COLO668 (cell line): ENCODE results near the gene TFF2.
A peak's percentile ranks its signal among the peaks of the same experiment; 100 is the strongest.

Experiments
- DNase-seq: peaks from one replicate; lab custom pipeline; 2025; ENCODE audit not compliant: unreplicated experiment; lab: John Stamatoyannopoulos, UW

TFF2 gene

DNA sequence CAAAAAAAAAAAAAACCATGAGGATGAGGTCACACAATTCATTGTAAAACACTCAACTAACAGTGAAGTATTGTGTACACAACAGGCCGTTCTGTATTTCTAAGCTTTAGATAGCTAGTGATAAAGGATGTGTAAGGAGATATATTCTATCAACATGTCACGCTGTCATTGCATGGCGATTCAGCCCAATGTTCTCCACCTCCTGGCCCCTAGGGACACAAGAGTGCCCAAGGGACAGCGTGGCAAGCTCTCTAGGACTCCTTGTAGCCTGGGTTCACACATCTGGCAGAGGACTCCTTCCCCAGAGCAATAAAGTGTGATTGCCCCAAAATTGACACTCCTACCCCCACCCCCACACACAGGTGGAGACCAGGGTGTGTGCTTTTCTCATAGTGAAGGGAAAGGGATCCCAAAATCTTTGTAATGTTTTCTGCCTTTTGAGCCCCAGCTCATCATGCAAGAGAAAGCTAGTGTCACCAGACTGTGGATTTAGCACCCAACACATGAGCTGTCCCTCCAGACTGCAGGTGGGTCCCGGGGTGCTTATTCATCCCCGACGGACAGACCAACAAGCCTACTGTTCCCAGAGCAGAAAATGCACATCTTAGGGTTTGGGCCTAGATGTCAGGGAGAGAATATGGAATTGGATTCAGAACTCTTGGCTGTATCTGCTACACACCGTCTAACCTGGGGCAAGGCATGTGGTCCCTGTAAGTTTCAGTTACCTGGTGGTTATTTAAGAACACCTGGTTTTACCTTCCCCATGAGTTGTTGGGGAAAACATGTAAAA is 33.6 kb upstream of the TFF2 start:
- peak; percentile 69 for DNase-seq

DNA sequence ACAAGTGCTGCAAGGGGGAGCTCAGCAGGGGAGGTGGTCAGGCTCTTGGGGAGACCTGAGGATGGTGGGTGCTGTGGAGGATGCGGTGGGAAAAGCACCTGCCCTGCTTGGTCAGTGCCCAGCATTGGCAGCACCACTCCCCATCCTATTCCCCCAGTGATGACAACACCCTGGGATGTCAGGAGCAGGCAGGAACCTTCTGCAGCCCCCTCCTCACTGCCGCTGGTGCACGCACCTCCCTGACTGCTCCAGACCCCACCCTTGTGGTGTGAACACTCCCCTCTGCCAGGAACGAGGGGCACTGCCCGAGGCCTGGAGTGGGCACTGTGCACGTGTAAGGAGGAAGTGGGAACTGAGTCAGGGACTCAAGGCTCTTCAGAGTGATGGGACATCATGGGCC is 32.5 kb upstream of the TFF2 start:
- no peak for DNase-seq

DNA sequence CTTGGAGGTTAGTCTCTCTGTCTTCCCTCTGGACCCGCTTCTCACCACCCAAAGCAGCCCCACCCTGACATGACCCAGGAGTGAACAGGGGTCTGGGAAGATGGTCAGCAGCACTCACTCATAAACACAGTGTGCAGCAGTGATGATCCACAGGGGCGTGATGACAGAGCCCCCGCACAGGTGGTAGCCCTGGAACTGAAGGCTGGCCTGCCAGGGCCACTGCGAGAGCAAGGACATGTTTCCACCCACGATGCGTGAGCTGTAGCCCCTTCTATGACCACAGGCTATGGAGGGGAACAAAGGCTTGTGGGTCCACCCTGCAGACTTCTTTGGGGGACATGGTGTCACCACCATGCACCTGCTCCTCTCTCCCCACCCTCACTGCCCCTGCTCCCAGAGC is 32.1 kb upstream of the TFF2 start:
- no peak for DNase-seq

DNA sequence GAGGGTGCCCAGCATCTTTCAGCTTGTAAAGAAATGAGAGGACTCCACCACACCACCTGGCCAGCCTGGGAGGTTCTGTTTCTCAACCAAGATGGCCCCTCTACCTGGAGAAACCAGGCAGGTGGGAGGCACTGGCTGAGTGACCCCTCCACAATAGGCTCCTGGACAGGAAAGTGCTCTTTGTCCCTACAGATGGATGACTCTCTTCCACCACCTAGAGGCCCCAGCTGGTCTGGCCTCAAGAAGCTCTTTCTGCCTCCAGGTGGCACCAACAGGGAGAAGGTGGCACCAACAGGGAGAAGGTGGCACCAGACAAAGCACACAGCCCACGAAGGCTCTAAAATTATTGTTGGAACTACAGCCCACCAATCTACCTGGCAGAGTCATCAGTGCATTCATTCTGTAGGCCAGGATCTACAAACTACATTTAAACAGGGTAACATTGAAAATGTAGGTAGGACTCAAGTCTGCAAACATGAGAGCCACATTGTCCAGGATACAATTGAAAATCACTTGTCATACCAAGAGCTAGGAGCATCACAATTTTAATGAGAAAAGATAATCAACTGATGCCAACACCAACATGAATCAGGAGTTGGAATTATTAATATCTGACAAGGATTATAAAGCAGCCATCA is 30.7 kb upstream of the TFF2 start:
- DNase-seq, result peak; percentile 50

DNA sequence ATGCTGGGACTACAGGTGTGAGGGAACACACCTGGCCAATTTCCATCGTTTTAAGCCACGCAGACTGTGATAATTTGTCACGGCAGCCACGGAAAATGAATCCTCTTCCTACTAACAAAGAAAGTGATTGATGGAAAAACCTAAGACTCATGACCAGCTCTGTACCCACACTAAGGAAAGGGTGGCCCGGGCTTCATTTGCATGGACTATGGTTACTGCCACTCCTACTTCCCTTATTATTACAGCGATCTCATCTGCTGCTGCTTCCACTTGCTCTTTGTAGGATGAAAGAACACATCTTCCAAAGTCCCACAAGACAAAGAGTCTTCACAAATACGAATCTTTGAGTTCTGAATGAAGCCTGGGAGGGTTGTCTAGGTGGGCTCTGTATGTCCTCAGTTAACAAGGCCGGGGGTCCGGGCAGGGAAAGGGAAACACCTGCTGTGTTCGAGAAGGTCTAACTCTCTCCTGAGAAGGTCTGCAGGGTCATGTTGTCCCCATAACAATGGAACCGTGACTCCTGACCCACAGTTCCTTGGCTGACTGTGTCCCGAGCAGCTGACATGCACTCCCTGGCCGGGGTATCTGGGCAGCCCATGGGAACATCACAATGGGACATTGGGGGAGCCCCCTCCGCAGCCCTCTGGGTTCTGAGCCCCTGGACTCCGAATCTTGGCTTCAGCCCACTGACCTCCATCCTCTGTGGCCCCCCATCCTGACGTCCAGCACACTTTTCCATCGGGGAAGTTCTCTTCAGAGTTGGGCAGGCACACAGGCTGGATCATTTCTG is 28.8 kb upstream of the TFF2 start:
- no peak for DNase-seq

DNA sequence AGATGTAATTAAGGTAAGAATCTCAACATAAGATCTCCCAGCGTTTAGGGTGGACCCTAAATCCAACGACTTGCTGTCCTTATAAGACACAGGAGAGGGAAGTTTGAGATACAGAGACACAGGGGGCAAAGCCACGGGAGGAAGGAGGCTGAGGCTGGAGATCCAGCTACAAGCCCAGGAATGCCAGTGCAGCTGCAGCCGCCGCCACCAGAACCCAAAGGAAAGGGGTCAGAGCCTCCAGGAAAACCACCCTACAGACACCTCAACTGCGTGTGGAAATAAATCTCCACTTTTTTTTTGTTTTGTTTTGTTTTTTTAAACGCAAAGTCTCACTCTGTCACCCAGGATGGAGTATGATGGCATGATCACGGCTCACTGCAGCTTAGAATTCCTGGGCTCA is 27.6 kb upstream of the TFF2 start:
- DNase-seq, result no peak

DNA sequence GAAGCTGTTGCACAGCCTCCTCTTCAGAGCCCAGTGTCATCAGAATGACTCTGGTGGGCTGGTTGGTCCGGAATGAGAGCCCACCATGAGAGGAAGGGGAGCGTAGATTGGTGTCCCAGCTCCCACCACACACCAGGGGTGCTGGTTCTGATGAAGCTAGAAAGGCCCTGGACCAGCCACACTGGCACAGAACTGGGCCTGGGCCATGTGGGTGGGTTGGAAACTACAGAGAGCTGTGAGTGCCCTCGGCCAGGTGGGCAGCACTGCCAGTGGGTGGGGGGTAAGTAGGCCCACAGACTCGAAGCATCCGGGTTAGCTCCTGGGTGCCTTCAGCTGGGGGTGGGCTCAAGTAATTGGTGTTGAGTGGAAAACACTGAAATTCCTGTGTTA is 27.2 kb upstream of the TFF2 start:
- no peak for DNase-seq

DNA sequence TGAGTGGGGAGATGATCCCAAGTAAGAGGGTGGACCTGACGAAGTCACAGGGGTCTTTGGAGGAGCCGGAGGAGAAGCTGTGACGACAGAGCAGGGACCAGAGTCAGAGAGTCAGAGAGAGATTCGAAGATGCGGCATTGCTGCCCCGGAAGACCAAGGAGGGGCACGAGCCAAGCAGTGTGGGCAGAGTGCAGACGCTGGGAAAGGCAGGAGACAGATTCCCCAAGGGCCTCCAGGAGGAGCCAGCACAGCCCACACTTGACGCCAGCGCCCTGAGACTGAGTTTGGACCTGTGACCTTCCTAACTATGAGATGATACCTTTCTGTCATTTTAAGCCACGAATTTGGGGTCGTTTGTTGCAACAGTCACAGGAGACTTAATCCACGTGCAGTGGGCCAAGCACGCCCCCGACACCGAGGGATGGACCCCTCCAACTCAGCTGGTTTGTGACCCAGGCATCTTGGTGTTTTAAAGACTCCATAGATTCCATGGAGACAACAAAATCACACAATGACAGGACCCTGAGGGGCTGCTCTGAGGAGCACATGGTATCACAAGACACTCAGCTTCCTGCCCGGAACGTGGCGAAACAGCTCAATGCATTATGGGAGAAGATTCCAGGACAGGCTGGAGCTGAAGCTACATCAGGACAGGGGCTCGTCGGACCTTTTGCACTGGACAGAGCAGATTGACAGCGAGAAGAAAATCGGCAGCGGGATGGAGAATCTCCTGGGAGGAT is 26.6 kb upstream of the TFF2 start:
- DNase-seq, result no peak

DNA sequence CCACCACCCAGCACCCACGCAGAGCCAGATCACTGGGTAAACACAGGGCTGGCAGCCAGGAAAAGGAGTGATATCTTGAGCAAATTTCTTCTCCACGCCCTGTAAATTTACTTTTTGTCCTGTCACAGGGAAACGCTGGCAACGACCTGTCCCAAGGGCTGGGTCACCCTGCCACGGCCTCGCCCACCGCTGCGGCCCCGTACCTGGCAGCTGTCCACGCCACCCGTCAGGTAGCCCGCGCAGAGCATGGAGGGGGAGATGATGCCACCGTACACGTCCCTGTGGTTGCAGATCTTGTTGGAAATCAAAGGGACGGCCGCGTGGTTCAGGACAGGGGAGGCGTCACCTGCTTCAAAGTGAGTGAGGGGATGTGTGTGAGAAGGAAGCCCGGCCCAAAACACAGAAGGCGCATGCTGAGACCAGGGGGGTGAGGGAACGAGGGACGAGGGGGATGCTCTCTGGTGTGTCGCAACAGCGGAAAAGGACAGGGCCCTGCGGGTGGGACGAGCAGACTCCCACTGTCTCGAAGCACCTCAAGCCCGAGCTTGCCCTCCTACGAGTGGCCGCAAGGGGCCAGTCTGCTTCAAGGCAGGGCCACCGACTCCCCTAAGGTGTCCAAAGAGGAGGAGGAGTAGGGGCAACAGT is 25.7 kb upstream of the TFF2 start:
- DNase-seq, result no peak

DNA sequence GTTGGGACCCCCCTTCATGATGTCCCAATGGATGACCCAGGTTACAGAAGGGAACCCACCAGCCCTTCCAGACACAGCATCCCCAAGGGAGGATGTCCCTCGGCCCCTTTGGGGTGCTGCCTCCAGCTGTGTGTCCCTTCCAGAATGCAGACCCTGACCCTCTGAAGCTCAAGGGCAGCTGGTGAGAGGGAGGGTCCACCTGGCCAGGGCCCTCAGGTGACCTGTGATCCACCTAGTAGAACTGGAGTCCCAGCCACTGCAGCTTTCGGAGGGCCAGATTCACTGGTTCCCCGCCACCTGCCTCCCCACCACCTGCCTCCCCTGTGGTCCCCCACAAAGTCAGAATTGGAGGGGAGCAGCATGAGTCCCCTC is 25.2 kb upstream of the TFF2 start:
- no peak for DNase-seq

DNA sequence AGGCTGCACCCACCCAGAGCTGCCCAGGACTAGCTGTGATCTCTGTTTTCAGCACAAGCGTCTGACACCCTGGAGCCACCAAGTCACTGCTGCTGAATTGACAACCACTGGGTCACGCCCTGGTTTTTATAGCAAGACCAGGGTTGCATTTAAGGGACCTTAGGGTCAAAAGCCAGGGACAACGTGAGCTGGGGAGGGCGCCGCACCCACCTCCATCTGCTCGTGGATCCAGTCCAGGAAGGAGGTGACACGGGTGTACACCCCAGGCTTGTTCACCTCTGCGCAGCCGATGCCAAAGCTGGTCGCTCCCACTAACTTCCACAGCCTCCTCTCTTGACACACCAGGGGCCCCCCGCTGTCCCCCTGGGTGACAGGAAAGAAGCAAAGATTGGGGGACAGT is 24.7 kb upstream of the TFF2 start:
- no peak for DNase-seq

DNA sequence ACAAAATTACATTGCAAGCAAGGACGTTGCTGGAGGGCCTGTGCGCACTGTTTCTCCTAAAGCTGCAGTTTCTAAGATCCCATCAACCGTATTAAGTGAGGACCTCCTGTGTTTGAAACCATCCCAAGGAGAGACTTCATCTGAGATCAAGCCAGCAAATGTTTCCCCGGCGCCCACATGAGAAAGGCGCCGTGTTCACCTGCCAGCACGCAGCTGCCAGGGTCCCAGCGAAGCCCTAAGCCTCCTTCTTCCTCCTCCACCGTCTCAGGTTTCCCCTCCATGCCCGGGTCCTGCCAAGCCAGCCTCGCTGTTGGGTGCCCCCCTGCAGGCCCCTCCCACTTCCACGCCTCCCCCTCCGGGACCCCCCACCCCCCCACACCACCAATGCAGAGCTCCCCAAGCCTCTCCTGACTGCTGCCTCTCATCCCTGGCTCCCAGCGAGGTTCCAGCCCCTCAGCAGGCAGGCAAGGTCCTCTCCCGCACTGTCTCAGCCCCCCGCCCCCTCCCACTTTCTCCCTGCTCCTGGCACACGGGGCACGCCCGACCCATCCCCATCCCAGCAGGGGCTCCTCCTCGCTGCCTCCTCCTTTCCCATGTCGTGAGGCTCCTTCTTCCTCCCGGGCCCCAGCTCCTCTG is 24.2 kb upstream of the TFF2 start:
- no peak for DNase-seq

DNA sequence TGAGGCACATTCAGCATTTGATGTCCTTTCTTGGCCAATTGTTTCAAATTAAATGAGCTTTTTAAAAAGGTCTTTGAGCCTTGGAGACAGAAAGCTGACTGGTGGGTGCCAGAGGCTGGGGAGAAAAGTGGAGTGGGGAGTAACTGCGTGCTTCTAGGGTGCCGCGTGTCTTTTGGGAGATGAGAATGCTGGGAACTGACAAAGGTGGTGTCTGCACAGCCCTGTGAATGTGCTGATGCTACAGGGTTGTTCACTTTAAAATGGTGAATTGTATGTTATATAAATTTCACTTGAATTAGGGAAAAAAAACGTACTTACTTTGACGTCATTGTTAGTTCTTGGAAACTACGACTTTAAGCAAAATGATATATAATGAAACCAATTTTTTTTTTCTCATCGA is 23.7 kb upstream of the TFF2 start:
- no peak for DNase-seq

DNA sequence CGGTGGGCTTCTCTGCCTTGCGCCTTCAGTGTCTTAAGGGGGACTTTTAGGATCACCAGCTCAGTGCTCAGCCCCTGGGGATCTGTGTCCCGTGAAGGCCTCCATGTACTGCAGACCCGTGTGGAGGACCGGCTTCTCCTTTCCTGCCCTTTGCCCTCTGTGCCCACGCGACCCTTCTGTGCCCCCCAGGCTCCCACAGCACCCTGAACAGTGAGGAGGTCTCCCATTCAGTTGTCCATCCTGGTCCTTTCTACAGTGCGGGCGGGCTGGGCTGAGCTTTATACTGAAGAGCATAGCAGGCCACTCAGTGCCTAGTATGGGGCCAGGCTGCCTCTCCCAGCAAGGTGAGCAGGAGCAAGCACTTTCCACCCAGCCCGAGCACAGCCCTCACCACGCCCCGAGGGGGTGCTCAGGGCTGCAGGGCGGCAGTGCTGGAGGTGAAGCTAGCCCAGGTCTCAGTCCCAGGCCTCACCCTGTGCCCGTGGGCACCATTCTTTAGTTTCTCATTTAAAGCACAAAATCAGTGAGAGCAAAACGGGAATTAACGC is 23.2 kb upstream of the TFF2 start:
- DNase-seq, result no peak

DNA sequence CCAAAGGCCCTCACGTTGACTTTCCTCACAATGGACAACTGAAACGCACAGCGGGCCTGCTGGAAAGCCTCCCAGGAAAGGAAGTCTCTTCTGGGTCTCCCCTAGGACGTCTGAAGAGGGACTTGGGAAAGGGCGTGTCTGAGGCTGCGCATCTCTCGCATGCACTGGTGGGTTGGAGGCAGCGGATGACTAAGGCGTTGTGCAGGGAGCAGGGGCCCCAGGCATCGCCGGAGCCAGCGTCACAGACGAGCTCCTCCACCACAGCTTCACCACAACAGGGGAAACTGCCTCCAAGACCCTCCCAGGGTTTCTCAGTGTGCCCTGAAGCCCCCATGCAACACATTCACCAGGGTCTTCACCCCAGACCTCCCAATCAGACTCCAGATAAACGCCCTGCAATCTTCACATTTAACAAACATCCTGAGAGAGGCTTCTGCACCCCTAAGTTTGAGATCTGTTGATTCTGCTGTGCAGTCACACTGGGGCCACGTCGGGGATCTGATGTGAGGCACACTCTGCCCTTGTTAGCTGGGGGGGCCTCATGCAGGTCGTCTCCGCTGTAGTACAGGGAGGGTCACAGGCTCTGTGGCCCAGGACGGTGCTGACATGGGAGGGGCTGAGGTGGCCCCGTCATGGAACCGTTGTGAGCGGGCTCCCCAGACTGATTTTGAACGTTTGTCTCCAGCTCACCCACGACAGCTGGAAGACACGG is 22.6 kb upstream of the TFF2 start:
- DNase-seq, result no peak

DNA sequence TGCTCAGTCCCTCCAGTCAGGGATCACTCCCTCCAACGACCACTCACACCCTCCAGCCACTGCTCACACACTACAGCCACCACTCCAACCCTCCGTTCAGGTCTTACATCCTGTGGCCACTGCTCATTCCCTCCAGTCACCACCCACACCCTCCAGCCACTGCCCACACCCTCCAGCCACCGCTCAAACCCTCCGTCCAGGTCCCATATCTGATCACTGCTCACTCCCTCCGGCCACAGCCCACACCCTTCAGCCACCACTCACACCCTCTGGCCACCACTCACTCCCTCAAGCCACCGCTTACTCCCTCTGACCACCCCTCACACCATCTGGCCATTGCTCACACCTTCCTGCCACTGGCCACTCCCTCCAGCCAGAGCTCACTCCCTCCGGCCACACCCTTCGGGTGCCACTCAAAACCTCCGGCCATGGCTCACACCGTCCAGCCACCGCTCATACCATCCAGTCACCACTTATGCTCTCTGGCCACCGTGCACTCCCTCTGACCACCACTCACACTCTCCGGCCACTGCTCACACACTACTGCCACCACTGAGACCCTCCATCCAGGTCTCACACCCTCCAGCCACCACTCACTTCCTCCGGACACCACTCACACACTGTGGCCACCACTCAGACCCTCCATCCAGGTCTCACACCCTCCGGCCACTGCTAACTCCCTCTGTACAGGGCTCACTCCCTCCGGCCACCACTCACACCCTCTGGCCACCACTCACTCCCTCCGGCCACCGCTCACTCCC is 20.3 kb upstream of the TFF2 start:
- no peak for DNase-seq

DNA sequence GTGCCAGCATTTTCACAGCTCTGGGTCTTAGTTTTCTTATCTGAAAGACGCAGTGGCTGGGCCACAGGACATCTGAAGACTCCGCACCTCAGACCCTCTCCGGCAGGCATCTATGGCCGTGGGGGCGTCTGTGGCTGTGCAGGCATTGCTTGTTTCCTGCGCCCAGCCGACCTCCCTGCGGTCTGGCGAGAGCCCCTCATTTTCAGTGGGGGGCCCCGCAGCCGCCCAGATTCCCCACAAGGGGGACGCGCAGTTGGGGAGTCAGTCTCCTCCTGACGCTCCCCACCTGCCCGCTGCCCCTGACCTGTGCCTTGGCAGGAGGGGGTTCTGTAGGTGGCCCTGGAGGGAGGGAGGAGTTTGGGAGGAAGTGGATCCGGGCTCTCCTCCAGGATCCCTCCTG is 19.0 kb upstream of the TFF2 start:
- DNase-seq, result no peak

DNA sequence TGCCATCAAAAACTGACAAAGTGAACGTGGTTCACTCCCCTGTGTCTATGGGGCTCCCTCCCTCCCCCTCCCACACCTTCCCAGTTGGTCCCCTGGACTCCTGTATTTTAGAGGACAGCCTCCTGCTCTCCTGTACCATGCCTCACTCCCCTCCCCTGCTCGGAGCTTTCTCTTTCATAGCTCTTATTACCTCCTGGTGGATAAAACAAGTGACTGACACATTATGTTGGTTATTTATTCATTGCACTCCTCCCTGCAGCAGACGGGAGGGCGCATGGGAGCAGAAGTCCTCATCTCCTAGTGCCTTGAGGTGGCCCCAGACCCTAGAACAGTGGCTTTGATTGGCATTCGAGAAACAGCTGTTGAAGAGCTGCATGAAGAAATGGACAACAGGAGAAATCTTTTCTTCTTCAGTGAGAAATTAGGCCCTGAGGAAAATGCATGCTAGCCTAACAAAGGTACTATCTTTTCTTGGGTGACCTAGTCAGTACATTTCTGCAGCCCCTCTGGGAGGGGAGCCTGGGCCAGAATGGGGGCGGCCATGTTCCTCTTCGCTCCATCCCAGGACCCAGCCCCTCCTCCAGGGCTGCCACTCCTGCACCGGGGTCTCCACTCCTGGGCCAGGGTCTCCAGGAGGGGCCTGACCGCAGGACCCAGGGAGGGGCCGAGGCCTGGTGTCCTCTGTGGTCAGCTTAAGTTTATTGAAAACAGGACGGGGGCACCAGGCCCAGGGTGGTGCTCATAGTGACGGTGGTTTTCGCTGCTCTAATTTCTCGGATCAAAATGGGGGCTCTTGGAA is 16.8 kb upstream of the TFF2 start:
- DNase-seq, result no peak
